OCI-LY3 (cell line): ENCODE data around the gene SAMD11.

ENCODE experiments used
- EZH2phosphoT487 ChIP-seq: fragments of 200-600 bp; shearing (Covaris generic); IDR thresholded peaks from 2 replicates; pipeline ENCODE4 v1.6.1; 2018; ENCODE audit warnings: antibody characterized with exemption, mixed run types, low read depth
- TF ChIP-seq, protein P1 (sequence below): fragments of 200-600, 300-600 bp; sonication (generic); IDR thresholded peaks from 2 replicates; pipeline ENCODE4 v1.5.1; 2014; ENCODE audit warnings: antibody characterized with exemption, low read length, low read depth

DNA sequence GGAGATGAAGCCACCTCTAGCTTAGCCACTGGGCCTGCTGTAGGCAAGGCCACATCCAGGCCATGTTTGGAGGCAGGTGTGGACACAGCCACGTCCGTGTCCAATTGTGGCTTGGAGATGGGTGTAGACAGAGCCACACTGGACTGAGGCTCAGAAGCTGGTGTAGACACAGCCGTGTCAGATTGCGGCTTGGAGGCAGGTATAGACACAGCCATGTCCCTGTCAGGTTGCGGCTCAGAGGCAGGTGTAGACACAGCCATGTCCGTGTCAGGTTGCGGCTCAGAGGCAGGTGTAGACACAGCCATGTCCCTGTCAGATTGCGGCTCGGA lies 56.0 kb downstream of the SAMD11 start:
- TF ChIP-seq, protein P1, sequence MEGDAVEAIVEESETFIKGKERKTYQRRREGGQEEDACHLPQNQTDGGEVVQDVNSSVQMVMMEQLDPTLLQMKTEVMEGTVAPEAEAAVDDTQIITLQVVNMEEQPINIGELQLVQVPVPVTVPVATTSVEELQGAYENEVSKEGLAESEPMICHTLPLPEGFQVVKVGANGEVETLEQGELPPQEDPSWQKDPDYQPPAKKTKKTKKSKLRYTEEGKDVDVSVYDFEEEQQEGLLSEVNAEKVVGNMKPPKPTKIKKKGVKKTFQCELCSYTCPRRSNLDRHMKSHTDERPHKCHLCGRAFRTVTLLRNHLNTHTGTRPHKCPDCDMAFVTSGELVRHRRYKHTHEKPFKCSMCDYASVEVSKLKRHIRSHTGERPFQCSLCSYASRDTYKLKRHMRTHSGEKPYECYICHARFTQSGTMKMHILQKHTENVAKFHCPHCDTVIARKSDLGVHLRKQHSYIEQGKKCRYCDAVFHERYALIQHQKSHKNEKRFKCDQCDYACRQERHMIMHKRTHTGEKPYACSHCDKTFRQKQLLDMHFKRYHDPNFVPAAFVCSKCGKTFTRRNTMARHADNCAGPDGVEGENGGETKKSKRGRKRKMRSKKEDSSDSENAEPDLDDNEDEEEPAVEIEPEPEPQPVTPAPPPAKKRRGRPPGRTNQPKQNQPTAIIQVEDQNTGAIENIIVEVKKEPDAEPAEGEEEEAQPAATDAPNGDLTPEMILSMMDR = no peak
- TF ChIP-seq EZH2phosphoT487 = no peak
